DND-41 (cell line): ENCODE data around the gene WDPCP.

ENCODE experiments used
- EZH2 ChIP-seq: IDR thresholded peaks from 3 replicates; pipeline ENCODE4 v1.6.1; 2012; ENCODE audit warnings: borderline replicate concordance, low read depth, mild to moderate bottlenecking, moderate library complexity, low read length, inconsistent platforms; ENCODE audit not compliant: severe bottlenecking
- TF ChIP-seq, protein P1 (sequence below): IDR thresholded peaks from 2 replicates; pipeline ENCODE4 v1.5.1; 2012; ENCODE audit warnings: borderline replicate concordance, low read length, moderate library complexity, mild to moderate bottlenecking; ENCODE audit not compliant: poor library complexity, severe bottlenecking; ENCODE audit errors: extremely low read depth

DNA sequence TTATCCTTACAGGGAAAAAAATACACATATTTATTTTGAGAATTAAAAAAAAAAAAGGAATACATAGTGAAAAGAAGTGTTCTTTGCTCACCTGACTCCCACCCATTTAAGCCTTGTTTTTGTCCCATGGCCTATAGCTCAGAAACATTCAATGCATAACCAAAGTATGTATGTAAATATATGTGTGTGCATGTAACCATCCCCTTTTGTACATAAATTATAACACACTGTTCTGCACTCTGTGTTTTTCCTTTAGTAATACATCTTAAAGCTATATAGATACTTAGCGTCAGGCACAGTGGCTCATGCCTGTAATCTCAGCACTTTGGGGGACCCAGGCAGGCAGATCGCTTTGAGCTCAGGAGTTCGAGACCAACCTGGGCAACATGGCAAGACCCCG, 22.2 kb upstream of the WDPCP start:
- TF ChIP-seq, protein P1, sequence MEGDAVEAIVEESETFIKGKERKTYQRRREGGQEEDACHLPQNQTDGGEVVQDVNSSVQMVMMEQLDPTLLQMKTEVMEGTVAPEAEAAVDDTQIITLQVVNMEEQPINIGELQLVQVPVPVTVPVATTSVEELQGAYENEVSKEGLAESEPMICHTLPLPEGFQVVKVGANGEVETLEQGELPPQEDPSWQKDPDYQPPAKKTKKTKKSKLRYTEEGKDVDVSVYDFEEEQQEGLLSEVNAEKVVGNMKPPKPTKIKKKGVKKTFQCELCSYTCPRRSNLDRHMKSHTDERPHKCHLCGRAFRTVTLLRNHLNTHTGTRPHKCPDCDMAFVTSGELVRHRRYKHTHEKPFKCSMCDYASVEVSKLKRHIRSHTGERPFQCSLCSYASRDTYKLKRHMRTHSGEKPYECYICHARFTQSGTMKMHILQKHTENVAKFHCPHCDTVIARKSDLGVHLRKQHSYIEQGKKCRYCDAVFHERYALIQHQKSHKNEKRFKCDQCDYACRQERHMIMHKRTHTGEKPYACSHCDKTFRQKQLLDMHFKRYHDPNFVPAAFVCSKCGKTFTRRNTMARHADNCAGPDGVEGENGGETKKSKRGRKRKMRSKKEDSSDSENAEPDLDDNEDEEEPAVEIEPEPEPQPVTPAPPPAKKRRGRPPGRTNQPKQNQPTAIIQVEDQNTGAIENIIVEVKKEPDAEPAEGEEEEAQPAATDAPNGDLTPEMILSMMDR: no peak
- no peak for TF ChIP-seq EZH2
